Muscle of back (tissue), 11 donors: ENCODE results near the gene ADARB1. TPM values are rescaled to one million over a fixed set of nuclear protein-coding genes. Genes with fewer than 3 reads are reported as not detected.

Experiments used
- DNase-seq, 3 donors: peaks; one replicate each; pipeline versions ENCODE4 v3.0.0 to v3.0.0-alpha.2; 2013
- polyA plus RNA-seq, 10 donors: library from polyadenylated mRNA; unstranded; fragments of 120-200 nt; gene quantifications; one replicate each; pipeline ENCODE4 v1.2.1, GENCODE V29; 2013; ENCODE audit not compliant: insufficient read length in 10 of 10

Gene ADARB1
- polyA plus RNA-seq, 10 donors = 20.7 to 31.9 (median 25.8) TPM

GRCh38 chr21:45264146-45264911 lies 189.9 kb downstream of the ADARB1 start:
- DNase-seq = no peak

- DNase-seq = no peak
Observed at GRCh38 chr21:45264912-45265515, 190.6 kb downstream of the ADARB1 start.

DNA sequence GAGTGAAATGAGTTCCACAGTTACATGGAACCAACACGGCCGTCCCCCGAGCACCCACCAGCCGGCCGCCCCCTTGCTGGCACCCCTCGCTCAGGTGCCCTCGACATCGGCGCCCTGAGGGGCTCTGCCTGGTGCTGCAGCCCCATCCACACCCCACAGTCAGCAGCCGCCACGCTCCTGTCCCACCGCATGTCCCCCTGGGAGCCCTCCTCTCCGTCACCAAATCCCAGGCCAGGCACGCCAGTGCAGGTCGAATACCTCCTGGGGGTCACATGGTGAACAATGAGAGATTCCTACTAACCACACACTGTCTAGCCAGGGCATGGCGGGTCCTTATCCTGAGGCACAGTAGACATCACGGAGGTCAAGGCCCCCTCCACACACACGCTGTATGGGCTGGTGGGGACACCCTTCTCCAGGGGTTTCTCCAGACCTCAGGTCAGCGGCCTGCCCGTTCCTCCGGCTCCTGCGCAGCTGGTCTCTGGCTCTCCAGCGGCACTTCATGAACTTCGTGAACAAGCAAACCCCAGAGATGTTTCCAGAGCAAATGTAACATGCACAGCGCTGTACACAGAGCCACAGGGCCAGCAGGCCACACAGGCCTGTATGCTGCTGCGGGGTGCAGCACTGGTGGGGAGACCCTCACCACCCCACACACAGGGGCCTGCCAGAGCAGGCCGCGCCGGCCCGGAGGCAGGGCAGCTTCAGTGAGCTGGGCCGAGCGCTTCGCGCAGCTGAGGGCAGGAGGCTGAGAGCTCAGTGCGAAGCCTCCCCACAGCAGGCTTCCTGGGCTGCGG lies 191.5 kb downstream of the ADARB1 start:
- no peak for DNase-seq

DNA sequence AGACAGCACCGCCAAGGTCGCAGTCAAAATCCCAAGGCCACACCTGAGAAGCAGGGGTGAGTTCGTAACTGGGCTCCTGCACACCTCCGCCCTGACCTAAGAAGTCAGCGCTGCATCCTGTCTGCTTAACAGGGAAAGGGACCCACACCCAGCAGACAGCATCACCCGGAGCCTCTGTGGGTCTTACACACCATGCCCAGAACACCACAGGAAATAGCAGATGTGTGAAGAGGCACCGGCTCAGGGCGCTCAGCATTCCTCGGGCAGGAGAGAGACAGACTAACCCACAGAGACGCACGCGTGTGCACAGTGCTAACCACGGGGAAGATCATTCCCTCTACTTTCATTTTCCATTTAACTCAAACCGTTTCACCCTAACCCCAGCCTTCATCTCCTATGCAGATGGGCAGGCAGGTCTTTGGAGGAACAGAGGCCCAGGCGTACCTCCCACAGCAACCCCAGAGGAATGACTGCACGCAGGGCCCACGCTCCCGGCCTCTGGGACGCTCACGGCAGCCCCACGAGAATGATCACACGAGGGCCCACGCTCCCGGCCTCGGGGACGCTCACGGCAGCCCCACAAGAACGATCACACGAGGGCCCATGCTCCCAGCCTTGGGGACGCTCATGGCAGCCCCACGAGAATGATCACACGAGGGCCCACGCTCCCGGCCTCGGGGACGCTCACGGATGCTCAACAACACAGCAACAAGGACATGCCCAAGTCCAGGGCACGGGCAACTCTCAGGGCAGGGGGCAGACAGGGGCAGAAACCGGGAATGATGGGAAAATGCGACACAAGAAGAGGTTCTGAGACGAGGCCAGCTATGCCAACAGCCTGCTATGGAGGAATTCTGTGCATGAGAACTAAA lies 192.4 kb downstream of the ADARB1 start:
- no peak for DNase-seq

DNA sequence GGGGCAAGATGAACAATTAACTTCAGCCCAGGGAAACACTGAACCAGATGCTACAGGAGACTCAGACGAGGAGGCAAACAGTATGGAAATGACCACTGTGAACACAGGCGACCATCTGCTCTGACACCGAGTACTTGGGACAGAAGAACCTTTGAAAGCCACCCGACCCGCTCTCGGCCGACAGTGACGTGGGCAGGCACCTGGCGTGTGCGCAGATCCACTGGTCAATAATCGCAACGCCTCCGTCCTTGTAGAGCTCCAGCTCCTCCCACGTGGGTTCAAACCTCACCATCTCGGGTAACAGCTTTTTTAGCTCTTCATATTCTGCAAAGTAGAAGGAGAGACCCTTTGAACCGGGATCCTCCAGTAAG lies 193.0 kb downstream of the ADARB1 start:
- DNase-seq = no peak

GRCh38 chr21:45269861-45270260 lies 195.5 kb downstream of the ADARB1 start:
- DNase-seq = no peak

GRCh38 chr21:45270306-45270821 lies 196.0 kb downstream of the ADARB1 start:
- no peak for DNase-seq

Other genes with a start within 250 kb of the ADARB1 start
- gene PTTG1IP, start 200.9 kb upstream of the ADARB1 start, polyA plus RNA-seq = 100 to 1,000 TPM; 116 to 144 (median 127) TPM
- 10 to 100 TPM in 9 of 10 donors, 1 to 10 TPM in 1; 6.9 to 27.7 (median 11.7) TPM for gene ITGB2, start 153.7 kb upstream of the ADARB1 start, polyA plus RNA-seq
- 10 to 100 TPM; 13.2 to 22.1 (median 15.8) TPM for gene SLX9, start 134.6 kb upstream of the ADARB1 start, polyA plus RNA-seq
- gene POFUT2, start 213.3 kb downstream of the ADARB1 start, polyA plus RNA-seq = 10 to 100 TPM; 30.6 to 44.3 (median 39.3) TPM